H1 (cell line): ENCODE measurements around the gene PTH1R.

ENCODE experiments used
- CEBPB ChIP-seq: IDR thresholded peaks from 2 replicates; pipeline ENCODE4 v1.6.1; 2012; ENCODE audit warnings: low read depth, low read length
- CTCF ChIP-seq, 3 experiments: IDR thresholded peaks; 1 replicate in 2 of 3; 2 replicates in 1 of 3; pipeline versions ENCODE4 v1.5.1 to v1.6.1; 2011; ENCODE audit warnings: low read length in 3 of 3, mild to moderate bottlenecking in 3 of 3, inconsistent platforms in 2 of 3, low read depth in 1 of 3, moderate library complexity in 1 of 3; ENCODE audit not compliant: insufficient read depth in 1 of 3; ENCODE audit errors: control extremely low read depth in 1 of 3
- EP300 ChIP-seq, 2 experiments: IDR thresholded peaks; 1 replicate in 1 of 2; 2 replicates in 1 of 2; pipeline ENCODE4 v1.6.1; 2011 to 2012; ENCODE audit warnings: low read depth in 2 of 2, low read length in 2 of 2, mild to moderate bottlenecking in 2 of 2, borderline replicate concordance in 1 of 2, inconsistent platforms in 1 of 2, moderate library complexity in 1 of 2
- EZH2 ChIP-seq: fragments of 200-600 bp; sonication (generic); IDR thresholded peaks from 2 replicates; pipeline ENCODE4 v1.7.1; 2012; ENCODE audit warnings: low read depth, mild to moderate bottlenecking, moderate library complexity, low read length, inconsistent platforms; ENCODE audit not compliant: severe bottlenecking
- PHF8 ChIP-seq: fragments of 200-600 bp; sonication (generic); conservative IDR thresholded peaks from 2 replicates; pipeline ENCODE4 v1.7.1; 2012; ENCODE audit warnings: low read depth, mild to moderate bottlenecking, inconsistent platforms, low read length, moderate library complexity
- POLR2AphosphoS5 ChIP-seq: IDR thresholded peaks from 2 replicates; pipeline ENCODE4 v1.6.1; 2011; ENCODE audit warnings: low read depth, low read length
- TAF1 ChIP-seq: IDR thresholded peaks from 2 replicates; pipeline ENCODE4 v1.6.1; 2011; ENCODE audit warnings: mild to moderate bottlenecking, low read depth, low read length
- TF ChIP-seq, protein P1 (sequence below): IDR thresholded peaks from 2 replicates; pipeline ENCODE4 v1.6.1; 2012; ENCODE audit warnings: low read length, inconsistent platforms

- TF ChIP-seq EZH2 (no peak), EP300 (IDR thresholded peaks at IDR 0.05; ENCODE audit: borderline replicate concordance in 1 of 2, low read depth in 2 of 2, low read length in 2 of 2) (no peak), PHF8 (no peak), TAF1 (no peak), CTCF (IDR thresholded peaks at IDR 0.05; ENCODE audit: control extremely low read depth in 1 of 3, insufficient read depth in 1 of 3, low read depth in 1 of 3, low read length in 3 of 3) (no peak), CEBPB (no peak), POLR2AphosphoS5 (no peak)
- TF ChIP-seq, protein P1, sequence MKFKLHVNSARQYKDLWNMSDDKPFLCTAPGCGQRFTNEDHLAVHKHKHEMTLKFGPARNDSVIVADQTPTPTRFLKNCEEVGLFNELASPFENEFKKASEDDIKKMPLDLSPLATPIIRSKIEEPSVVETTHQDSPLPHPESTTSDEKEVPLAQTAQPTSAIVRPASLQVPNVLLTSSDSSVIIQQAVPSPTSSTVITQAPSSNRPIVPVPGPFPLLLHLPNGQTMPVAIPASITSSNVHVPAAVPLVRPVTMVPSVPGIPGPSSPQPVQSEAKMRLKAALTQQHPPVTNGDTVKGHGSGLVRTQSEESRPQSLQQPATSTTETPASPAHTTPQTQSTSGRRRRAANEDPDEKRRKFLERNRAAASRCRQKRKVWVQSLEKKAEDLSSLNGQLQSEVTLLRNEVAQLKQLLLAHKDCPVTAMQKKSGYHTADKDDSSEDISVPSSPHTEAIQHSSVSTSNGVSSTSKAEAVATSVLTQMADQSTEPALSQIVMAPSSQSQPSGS = no peak
These were observed 24.2 kb downstream of the PTH1R start for GRCh38 chr3:46901591-46902187.
